Central memory CD8-positive, alpha-beta T cell (primary cell): Measurements from ENCODE around the gene CDC42SE2.
A peak's percentile ranks its signal among the peaks of the same experiment; 100 is the strongest.
"Not testable (repeated sequence)": the region's sequence is repeated elsewhere in the genome, so short reads cannot be mapped to it uniquely, and the experiment has no call there.

ENCODE experiments used
- ATAC-seq: fragments of 150-1000 bp; cut with Tn5 transposase; replicated peaks from 2 replicates; pipeline ENCODE4 v1.10.0; 2022; ENCODE audit warnings: mild to moderate bottlenecking, moderate FRiP score, moderate number of reproducible peaks; ENCODE audit not compliant: poor library complexity, severe bottlenecking; ENCODE audit errors: extremely low read depth
- DNase-seq, 2 donors: peaks; one replicate each; pipeline ENCODE4 v3.0.0; 2021; ENCODE audit warnings: low spot score in 2 of 2
- H3K27ac Mint-ChIP-seq: one replicate; pipeline ENCODE4 v1.8.0; 2022; ENCODE audit warnings: low read depth, mild to moderate bottlenecking, moderate library complexity, mixed read lengths
- H3K27me3 Mint-ChIP-seq: one replicate; pipeline ENCODE4 v1.8.0; 2022; ENCODE audit warnings: mixed read lengths
- H3K36me3 Mint-ChIP-seq: one replicate; pipeline ENCODE4 v1.8.0; 2022; ENCODE audit warnings: mild to moderate bottlenecking, moderate library complexity, mixed read lengths; ENCODE audit not compliant: insufficient read depth
- H3K4me1 Mint-ChIP-seq: one replicate; pipeline ENCODE4 v1.8.0; 2022; ENCODE audit warnings: mixed read lengths
- H3K4me3 Mint-ChIP-seq: one replicate; pipeline ENCODE4 v1.8.0; 2022; ENCODE audit warnings: mild to moderate bottlenecking, moderate library complexity, mixed read lengths
- H3K9me3 Mint-ChIP-seq: one replicate; pipeline ENCODE4 v1.8.0; 2022; ENCODE audit warnings: mixed read lengths

Gene CDC42SE2

DNA sequence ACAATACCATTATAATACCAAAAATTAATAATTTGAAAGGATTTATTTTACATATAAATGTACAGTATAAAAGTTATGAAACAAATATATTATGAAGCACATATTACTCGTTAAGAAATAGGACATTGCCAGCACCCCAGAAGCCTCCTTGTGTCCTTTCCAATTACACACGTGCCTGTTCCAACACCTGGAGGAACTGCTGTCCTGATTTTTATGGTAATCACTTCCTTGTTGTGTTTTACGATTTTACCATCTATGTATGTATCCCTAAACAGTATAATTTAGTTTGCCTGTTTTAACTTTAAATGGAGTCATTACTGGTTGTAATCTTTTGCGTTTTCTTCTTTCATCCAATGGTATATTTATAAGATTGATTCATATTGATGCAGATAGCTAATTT lies 105.0 kb downstream of the CDC42SE2 start:
- peak overlapping the region; percentile 89 for H3K27ac Mint-ChIP-seq
- H3K36me3 Mint-ChIP-seq = peaks cover 40% of the 10 kb centered on the region
- peaks cover 81% of the 10 kb centered on the region for H3K4me1 Mint-ChIP-seq
- no peak overlapping the region for H3K4me3 Mint-ChIP-seq
- no peak for ATAC-seq
- no peaks in the 10 kb centered on the region for H3K27me3 Mint-ChIP-seq
- no peaks in the 10 kb centered on the region for H3K9me3 Mint-ChIP-seq
- no peak for DNase-seq

DNA sequence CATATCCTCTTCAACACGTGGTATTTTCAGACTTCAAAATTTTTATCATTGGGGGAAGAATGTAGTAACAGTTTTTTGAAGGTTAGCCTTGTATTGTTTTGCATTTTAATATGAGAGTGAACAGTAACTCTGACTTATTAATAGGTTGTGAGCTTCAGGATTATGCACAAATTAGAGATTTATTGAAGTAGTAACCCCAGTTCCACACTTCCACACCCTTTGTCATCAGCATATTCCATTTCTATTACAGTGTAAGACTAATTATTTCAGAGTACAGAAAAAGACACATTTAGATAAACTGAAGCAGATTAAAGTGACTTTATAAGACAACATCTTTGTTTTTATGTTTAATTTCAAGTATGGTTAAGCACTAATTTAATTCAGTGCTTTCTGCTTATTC lies 105.7 kb downstream of the CDC42SE2 start:
- no peak for DNase-seq
- no peaks in the 10 kb centered on the region for H3K27me3 Mint-ChIP-seq
- no peak overlapping the region for H3K4me3 Mint-ChIP-seq
- H3K9me3 Mint-ChIP-seq = no peaks in the 10 kb centered on the region
- peak overlapping the region; percentile 89 for H3K27ac Mint-ChIP-seq
- H3K36me3 Mint-ChIP-seq = peaks cover 35% of the 10 kb centered on the region
- ATAC-seq = no peak
- peaks cover 78% of the 10 kb centered on the region for H3K4me1 Mint-ChIP-seq

DNA sequence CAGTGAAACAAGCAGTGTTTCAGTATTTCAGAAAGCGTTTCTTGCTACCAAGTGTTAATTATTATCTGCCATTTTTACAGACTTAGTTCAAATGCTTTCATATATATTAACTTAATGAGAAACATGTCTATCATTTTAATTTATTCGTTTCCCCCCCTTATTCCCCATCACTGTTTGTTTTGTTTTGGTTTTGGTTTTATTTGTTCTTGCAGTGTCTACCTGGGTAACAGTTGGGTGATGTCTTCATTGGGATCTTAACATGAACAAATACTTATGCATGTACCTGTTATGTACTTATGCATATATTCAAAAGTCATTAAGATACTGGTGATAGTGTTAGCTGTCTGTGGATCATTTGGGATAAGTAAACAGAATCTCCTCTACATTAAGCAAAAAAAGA lies 108.0 kb downstream of the CDC42SE2 start:
- no peaks in the 10 kb centered on the region for H3K27me3 Mint-ChIP-seq
- peak overlapping the region; percentile 89 for H3K27ac Mint-ChIP-seq
- H3K4me1 Mint-ChIP-seq = peaks cover 78% of the 10 kb centered on the region
- no peaks in the 10 kb centered on the region for H3K9me3 Mint-ChIP-seq
- peaks cover 37% of the 10 kb centered on the region for H3K36me3 Mint-ChIP-seq
- no peak for ATAC-seq
- DNase-seq = no peak
- peak overlapping the region; percentile 46 for H3K4me3 Mint-ChIP-seq

DNA sequence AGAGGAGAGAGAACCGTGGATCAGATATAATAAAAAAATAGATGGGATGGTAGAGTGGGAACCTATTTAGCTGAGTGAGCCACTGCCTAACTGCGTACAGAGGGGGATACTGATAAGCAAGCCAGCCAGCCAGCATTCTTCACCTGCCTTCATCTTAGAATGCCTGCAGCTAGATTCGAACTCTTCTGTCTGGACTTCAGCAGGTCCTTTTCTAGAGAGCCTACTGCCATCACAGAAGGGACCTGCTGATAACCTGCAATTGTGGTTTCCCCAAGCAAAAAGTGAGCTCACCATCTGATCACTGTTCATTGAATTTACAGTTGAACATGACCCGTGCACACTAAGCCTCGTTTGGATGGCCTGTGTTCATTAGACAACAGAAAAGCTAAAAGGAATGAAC lies 109.4 kb downstream of the CDC42SE2 start:
- no peak for ATAC-seq
- Mint-ChIP-seq H3K27me3 (no peaks in the 10 kb centered on the region), H3K36me3 (peaks cover 30% of the 10 kb centered on the region), H3K27ac (peak overlapping the region; percentile 89), H3K4me1 (peaks cover 77% of the 10 kb centered on the region), H3K4me3 (peak overlapping the region; percentile 32), H3K9me3 (no peaks in the 10 kb centered on the region)
- no peak for DNase-seq

DNA sequence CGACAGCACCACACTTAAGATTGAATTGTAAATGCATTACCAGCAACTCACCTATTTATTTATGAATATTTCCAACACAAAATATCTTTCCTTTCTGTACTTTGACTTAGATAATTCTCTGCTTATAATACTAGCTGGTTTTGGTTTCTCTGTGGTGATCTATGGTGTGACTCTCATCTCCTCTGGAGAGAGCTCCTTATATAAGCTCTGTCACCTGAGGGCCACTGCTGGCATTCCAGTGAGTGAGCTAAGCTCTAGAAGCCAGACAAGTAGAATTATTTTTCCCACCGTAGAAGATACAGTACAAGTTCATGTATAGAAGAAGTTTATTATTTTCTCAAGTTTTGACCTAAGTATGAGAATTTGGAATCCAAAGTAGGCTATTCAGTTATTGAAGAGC lies 111.5 kb downstream of the CDC42SE2 start:
- H3K36me3 Mint-ChIP-seq = peaks cover 34% of the 10 kb centered on the region
- DNase-seq = no peak
- no peaks in the 10 kb centered on the region for H3K9me3 Mint-ChIP-seq
- H3K27me3 Mint-ChIP-seq = no peaks in the 10 kb centered on the region
- ATAC-seq = no peak
- peak overlapping the region; percentile 89 for H3K27ac Mint-ChIP-seq
- H3K4me1 Mint-ChIP-seq = peaks cover 72% of the 10 kb centered on the region
- peak overlapping the region; percentile 49 for H3K4me3 Mint-ChIP-seq

DNA sequence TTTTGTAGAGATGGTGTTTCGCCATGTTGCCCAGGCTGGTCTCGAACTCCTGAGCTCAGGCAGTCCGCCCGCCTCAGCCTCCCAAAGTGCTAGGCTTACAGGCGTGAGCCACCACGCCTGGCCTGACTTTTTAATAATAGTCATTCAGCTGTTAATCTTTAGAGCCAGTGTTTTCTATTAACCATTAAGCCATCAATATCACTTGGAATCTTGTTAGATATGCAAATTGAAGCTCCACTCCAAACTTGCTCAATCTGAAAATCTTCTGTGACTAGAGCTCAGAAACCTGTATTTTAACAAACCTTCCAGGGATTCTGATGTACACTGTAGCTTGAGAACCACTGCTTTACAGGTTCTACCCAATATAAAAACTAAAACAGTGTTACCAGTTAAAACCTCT lies 113.5 kb downstream of the CDC42SE2 start:
- DNase-seq (no peak), ATAC-seq (no peak)
- peak overlapping the region; percentile 89 for H3K27ac Mint-ChIP-seq
- no peaks in the 10 kb centered on the region for H3K27me3 Mint-ChIP-seq
- H3K36me3 Mint-ChIP-seq = peaks cover 39% of the 10 kb centered on the region
- H3K9me3 Mint-ChIP-seq = no peaks in the 10 kb centered on the region
- no peak overlapping the region for H3K4me3 Mint-ChIP-seq
- peaks cover 74% of the 10 kb centered on the region for H3K4me1 Mint-ChIP-seq

DNA sequence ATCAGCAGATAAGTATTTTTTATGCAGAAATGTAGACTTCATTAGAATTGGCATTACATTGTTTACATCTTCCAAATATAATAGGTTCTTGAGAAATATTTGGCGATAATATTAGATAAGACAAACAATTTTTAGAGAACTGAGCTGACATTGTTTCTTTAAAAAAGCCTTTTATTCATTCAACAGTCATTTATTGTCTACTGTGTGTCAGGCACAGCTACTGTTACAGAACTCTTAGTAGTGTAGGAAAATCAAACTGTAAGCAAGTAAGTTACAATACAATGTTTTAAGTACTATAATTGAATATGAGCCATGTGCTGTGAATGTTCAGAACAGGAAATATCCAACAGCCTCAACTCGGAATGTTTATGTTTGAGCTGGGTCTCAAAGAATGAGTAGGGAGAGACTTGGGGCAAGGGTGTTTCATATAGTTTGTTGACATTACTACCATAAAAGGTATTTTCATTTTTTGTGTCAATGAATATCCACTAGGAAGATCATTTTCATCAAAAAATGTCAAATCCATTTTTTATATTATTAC lies 114.0 kb downstream of the CDC42SE2 start:
- H3K27me3 Mint-ChIP-seq = no peaks in the 10 kb centered on the region

DNA sequence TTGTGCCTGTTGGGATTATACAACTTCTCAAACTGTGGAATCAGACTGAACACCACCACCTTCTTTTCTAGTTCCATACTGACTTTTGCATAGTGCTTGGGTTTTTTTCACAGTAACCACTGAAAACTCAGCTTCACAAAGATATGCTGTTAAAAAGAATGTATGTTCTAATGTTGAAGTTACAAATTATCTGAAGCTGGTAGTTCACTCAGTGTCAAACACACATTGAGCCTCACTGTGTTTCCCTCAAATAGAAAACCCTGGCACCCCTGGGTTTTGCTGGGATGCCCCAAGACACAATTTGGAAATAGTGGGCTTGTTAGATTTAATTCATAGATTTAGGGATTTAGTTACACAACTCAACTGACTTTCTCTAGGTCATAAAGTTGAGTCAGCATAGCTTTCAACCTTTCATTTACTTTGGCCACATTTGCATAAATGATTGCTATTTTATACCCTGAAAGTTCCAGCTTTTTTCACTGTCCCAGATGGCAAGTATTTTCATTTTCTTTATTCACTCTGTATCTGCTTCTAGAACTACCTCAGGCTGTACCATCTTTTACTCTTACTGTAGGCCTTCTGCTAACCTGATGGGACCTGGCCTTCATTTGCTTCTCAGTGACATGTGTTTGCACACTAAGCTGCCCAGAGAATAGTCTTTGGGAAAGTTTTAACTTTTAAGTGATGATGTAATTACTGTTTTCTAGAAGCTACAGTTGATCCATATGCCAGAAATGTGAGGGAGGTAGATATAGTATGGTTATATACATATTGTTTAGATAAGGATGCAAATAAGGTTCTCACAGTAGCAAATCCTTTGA lies 115.1 kb downstream of the CDC42SE2 start:
- peak; percentile 6 for ATAC-seq
- H3K27ac Mint-ChIP-seq = peak overlapping the region; percentile 96
- peaks cover 32% of the 10 kb centered on the region for H3K36me3 Mint-ChIP-seq
- peaks cover 76% of the 10 kb centered on the region for H3K4me1 Mint-ChIP-seq
- no peaks in the 10 kb centered on the region for H3K9me3 Mint-ChIP-seq
- H3K4me3 Mint-ChIP-seq = peak overlapping the region; percentile 66
- H3K27me3 Mint-ChIP-seq = no peaks in the 10 kb centered on the region
- DNase-seq = no peak

More for the DNA sequence above, 114.0 kb downstream of the CDC42SE2 start:
- no peak for DNase-seq
- Mint-ChIP-seq H3K36me3 (peaks cover 40% of the 10 kb centered on the region), H3K27ac (peak overlapping the region; percentile 89), H3K9me3 (no peaks in the 10 kb centered on the region), H3K4me1 (peaks cover 77% of the 10 kb centered on the region), H3K4me3 (no peak overlapping the region)
- no peak for ATAC-seq

DNA sequence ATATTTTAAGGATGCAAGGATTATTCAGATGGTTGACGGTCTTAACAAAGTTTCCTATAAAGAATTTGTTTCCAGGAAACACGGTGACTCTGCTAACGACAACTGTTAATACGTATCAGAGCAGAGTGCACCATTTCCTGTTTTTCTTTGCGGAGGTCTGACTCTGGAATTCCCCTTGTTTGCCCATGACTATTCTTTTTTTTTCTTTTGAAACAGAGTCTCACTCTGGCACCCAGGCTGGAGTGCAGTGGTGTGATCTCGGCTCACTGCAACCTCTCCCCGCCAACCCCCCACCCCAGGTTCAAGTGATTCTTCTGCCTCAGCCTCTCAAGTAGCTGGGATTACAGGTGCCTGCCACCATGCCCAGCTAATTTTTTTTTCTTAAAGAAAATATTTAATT lies 115.9 kb downstream of the CDC42SE2 start:
- H3K4me3 Mint-ChIP-seq = peak overlapping the region; percentile 66
- H3K36me3 Mint-ChIP-seq = peaks cover 38% of the 10 kb centered on the region
- H3K27me3 Mint-ChIP-seq = no peaks in the 10 kb centered on the region
- no peaks in the 10 kb centered on the region for H3K9me3 Mint-ChIP-seq
- peak; percentile 41 to 72 for DNase-seq
- H3K4me1 Mint-ChIP-seq = peaks cover 80% of the 10 kb centered on the region
- peak; percentile 66 for ATAC-seq
- H3K27ac Mint-ChIP-seq = peak overlapping the region; percentile 96

DNA sequence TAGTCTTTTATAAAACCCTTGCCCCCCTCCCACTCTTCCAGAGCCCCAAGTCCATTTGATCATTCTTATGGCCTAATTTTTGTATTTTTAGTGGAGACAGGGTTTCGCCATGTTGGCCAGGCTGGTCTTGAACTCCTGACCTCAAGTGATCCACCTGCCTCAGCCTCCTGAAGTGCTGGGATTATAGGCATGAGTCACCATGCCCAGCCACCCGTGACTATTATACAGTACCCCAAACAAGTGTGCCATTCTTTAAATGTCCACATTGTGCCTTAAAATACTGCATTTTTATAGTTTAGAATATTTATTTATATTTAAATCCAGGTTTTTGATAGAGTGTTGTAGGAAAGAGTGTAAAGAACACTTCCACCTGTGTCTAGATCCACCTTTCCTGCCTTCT lies 116.4 kb downstream of the CDC42SE2 start:
- not testable (repeated sequence) for H3K9me3 Mint-ChIP-seq, H3K27me3 Mint-ChIP-seq, DNase-seq, ATAC-seq
- H3K27ac Mint-ChIP-seq = peak overlapping the region; percentile 96
- peaks cover 78% of the 10 kb centered on the region for H3K4me1 Mint-ChIP-seq
- H3K36me3 Mint-ChIP-seq = peaks cover 39% of the 10 kb centered on the region
- H3K4me3 Mint-ChIP-seq = peak overlapping the region; percentile 66

DNA sequence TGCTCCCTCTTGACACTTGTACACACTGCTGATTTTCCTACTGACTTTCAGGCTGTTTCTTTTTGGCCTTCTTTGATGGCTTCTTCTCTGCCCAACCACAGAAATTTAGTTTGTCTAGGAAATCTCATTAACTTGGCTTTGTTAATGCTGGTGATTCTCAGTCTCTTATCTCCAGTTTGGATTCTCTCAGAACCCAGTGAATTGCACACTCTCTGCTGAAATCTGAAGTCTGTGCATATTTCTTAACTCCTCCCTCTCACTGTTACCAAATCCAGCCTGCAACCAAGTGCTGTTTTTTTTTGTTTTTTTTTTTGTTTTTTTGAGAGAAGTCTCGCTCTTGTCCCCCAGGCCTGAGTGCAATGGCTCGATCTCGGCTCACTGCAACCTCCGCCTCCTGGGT lies 117.2 kb downstream of the CDC42SE2 start:
- Mint-ChIP-seq H3K27me3 (no peaks in the 10 kb centered on the region), H3K4me1 (peaks cover 81% of the 10 kb centered on the region), H3K27ac (peak overlapping the region; percentile 96), H3K4me3 (peak overlapping the region; percentile 66), H3K9me3 (no peaks in the 10 kb centered on the region), H3K36me3 (peaks cover 42% of the 10 kb centered on the region)
- DNase-seq = no peak
- ATAC-seq = no peak

DNA sequence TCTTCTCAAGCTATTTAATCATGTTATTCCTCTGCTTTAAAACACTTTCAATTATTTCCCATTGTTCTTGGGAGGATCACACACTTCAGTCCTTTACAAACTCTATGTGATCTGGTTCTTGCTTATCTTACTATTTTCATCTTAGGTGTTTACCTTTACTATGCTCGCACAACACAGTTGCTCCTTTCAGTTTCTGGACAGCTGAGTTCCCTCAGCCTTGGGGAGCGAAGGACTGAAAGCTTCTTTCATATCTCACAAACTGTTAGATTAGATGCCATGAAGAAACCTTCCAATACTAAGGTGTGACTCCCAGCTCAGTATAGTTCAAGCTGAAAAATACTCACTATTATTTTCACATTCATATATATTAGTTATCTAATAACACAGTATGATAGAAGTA lies 117.9 kb downstream of the CDC42SE2 start:
- peaks cover 44% of the 10 kb centered on the region for H3K36me3 Mint-ChIP-seq

More for the DNA sequence above, 117.9 kb downstream of the CDC42SE2 start:
- H3K4me3 Mint-ChIP-seq = peak overlapping the region; percentile 66
- no peaks in the 10 kb centered on the region for H3K9me3 Mint-ChIP-seq
- peak overlapping the region; percentile 96 for H3K27ac Mint-ChIP-seq
- peaks cover 78% of the 10 kb centered on the region for H3K4me1 Mint-ChIP-seq
- DNase-seq = no peak
- no peaks in the 10 kb centered on the region for H3K27me3 Mint-ChIP-seq
- no peak for ATAC-seq
